HG03139 (cell line): Measurements from ENCODE around the gene NEU4.
"Not testable (repeated sequence)": the region's sequence is repeated elsewhere in the genome, so short reads cannot be mapped to it uniquely, and the experiment has no call there.

Experiments used
- ATAC-seq: cut with Tn5 transposase; IDR thresholded peaks from one replicate; pipeline ENCODE4 v1.9.1; 2021; ENCODE audit not compliant: unreplicated experiment

Gene NEU4

GRCh38 chr2:241798631-241799521 lies 10.1 kb upstream of the NEU4 start:
- no peak for ATAC-seq

- no peak for ATAC-seq
Observed at GRCh38 chr2:241799522-241800197, 9.3 kb upstream of the NEU4 start.

GRCh38 chr2:241800198-241800903 lies 8.6 kb upstream of the NEU4 start:
- not testable (repeated sequence) for ATAC-seq

- no peak for ATAC-seq
Observed at GRCh38 chr2:241801611-241802420, 7.2 kb upstream of the NEU4 start.

GRCh38 chr2:241802421-241803318 lies 6.3 kb upstream of the NEU4 start:
- ATAC-seq: no peak

GRCh38 chr2:241803387-241804325 lies 5.3 kb upstream of the NEU4 start:
- ATAC-seq: no peak

- ATAC-seq: no peak
Observed at GRCh38 chr2:241804326-241805229, 4.4 kb upstream of the NEU4 start.

- not testable (repeated sequence) for ATAC-seq
Observed at GRCh38 chr2:241806217-241806616, 2.8 kb upstream of the NEU4 start.

GRCh38 chr2:241808051-241808720 lies 807 bp upstream of the NEU4 start:
- ATAC-seq: no peak

- no peak for ATAC-seq
Observed at GRCh38 chr2:241809383-241810306, 652 bp downstream of the NEU4 start.

GRCh38 chr2:241810307-241811200 lies 1.6 kb downstream of the NEU4 start:
- ATAC-seq: no peak

GRCh38 chr2:241811201-241811951 lies 2.4 kb downstream of the NEU4 start:
- no peak for ATAC-seq

GRCh38 chr2:241811952-241812729 lies 3.1 kb downstream of the NEU4 start:
- ATAC-seq: no peak
